ENCODE measurements around the gene S100PBP. TPM values are rescaled to one million over a fixed set of nuclear protein-coding genes. Genes with fewer than 3 reads are reported as not detected.
A peak's percentile ranks its signal among the peaks of the same experiment; 100 is the strongest.

Gene S100PBP
- total RNA-seq = 43.8 and 46.9 TPM in 2 replicates

DNA sequence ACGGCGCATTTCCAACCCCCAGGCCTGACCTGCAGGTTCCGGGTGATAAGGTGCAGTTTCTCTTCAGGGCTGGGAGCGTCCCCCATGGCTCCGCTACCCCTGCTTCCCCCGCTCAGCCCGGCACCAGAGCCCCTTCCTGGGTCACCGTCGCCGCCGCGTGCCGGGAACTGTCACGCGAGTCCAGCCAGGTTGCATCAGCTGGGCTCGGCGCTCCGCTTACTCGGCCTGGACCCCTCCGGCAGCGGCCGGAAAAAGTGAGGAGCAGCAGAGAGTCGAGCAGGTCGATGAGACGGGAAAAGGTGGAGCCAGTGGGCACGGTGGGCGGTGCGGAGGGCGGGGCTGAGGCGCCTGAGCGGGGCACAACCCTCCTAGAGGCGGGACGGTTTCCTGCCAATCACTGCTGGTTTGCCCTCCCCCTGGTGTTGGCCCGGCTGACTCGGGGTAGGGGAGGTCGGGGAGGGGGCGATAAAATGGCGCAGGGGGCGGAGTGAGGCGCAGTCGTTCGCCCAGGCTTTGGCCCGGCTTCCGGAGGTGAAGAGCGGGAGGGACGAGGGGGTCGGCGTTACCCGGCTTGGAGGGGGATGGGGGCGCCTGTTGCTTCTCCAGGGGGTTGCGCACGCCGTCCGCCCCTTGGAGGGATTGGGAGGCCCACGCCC, at the start of gene S100PBP, which contains the start of gene YARS1:
Gene S100PBP (plus strand): TSS at position 495 of the 656 bp plus-strand sequence. CDS start 8,447 bp downstream, outside the sequence.
Gene YARS1 (minus strand): TSS at position 200 of the 656 bp plus-strand sequence. CDS start 114 bp downstream, at position 86.
- Mint-ChIP-seq H3K9me3 (peaks cover 8% of the 10 kb centered on the region), H3K27ac (peak within 1 kb of the TSS; percentile 98), H3K27me3 (no peaks in the 10 kb centered on the region), H3K4me1 (peaks cover 51% of the 10 kb centered on the region), H3K4me3 (peak within 1 kb of the TSS; percentile 99), H3K36me3 (ENCODE audit: low read depth) (peaks cover 51% of the 10 kb centered on the region)
- intact Hi-C loops (cut with micrococcal nuclease) = loop anchor here (1.0 to 5.0 kb wide), 6 partner anchors 16 to 440 kb away; partner anchors contain the start of genes AK2, ZBTB8OS and ZNF362
- DNase-seq = peak; percentile 100

DNA sequence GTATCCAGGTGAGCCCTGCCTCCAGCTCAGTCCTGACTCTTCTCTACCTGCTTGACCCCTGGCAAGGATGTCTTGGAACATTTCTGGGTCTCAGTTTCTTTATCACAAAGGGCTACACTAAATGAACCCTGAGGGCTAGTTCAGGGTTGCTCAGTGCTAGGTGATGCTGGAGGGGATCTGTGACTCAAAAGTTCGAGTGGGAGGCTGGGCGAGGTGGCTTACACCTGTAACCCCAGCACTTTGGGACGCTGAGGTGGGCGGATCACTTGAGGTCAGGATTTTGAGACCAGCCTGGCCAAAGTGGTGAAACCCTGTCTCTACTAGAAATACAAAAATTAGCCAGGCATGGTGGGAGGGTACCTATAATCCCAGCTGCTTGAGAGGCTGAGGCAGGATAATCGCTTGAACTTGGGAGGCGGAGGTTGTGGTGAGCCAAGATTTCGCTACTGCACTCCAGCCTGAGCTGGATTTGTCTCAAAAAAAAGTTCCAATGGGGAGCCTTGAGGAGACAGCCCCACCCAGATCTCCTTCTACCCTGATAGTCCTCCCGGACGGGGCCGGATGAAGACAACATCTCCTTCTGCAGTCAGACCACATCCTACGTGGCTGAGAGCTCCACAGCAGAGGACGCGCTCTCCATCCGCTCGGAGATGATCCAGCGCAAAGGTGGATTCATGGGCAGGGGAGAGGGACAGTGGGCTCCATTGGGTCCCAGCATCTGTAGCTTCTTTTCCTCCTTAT, 49.2 kb upstream of the S100PBP start:
- Mint-ChIP-seq H3K36me3 (ENCODE audit: low read depth) (peaks cover 5% of the 10 kb centered on the region), H3K4me1 (peaks cover 5% of the 10 kb centered on the region), H3K27me3 (no peaks in the 10 kb centered on the region), H3K9me3 (no peaks in the 10 kb centered on the region), H3K27ac (no peak overlapping the region), H3K4me3 (no peak overlapping the region)
- intact Hi-C loops (cut with micrococcal nuclease) = no loop called here
- no peak for DNase-seq

DNA sequence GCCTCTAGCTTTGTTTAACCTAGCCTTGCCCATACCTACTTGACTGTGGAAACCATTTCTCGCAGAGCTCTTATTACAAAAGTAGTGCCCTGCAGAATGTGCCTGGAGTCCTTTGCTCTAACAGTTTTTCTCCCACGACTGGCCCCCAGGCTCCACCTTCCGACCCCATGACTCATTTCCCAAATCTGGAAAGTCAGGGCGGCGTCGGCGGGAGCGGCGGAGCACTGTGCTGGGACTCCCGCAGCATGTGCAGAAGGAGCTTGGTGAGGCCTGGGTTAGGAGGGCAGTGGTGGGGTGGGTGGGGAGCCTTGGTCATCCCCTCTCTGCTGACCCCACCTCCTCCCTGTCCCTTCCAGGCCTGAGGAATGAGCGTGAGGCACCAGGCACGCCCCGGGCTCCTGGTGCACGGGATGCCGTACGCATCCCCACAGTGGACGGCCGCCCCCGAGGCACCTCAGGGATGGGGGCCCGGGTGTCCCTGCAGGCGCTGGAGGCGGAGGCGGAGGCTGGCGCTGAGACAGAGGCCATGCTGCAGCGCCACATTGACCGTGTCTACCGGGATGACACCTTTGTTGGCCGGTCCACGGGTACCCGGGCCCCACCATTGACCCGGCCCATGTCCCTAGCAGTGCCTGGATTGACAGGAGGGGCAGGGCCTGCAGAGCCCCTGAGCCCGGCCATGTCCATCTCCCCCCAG, 47.8 kb upstream of the S100PBP start:
- peaks cover 12% of the 10 kb centered on the region for H3K4me1 Mint-ChIP-seq
- intact Hi-C loops (cut with micrococcal nuclease) = loop anchor here (5.0 to 10.0 kb wide), 2 partner anchors 103 to 325 kb away; partner anchors contain the start of gene FNDC5
- no peak overlapping the region for H3K27ac Mint-ChIP-seq
- H3K9me3 Mint-ChIP-seq = no peaks in the 10 kb centered on the region
- H3K4me3 Mint-ChIP-seq = no peak overlapping the region
- no peak for DNase-seq
- H3K27me3 Mint-ChIP-seq = no peaks in the 10 kb centered on the region
- peaks cover 14% of the 10 kb centered on the region for H3K36me3 Mint-ChIP-seq (ENCODE audit: low read depth)

DNA sequence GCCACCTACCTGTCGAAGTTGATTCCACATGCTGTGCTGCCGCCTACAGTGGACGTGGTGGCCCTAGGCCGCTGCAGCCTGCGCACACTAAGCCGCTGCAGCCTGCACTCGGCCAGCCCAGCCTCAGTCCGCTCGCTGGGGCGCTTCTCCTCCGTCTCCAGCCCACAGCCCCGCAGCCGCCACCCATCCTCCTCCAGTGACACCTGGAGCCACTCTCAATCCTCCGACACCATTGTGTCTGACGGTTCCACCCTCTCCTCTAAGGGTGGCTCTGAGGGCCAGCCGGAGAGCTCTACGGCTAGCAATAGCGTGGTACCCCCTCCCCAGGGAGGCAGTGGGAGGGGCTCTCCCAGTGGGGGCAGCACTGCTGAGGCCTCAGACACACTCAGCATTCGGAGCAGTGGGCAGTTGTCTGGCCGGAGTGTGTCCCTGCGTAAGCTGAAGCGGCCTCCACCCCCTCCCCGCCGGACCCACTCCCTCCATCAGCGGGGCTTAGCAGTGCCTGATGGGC, 47.2 kb upstream of the S100PBP start:
- no peak overlapping the region for H3K4me3 Mint-ChIP-seq
- H3K36me3 Mint-ChIP-seq (ENCODE audit: low read depth) = peaks cover 19% of the 10 kb centered on the region
- H3K27me3 Mint-ChIP-seq = no peaks in the 10 kb centered on the region
- peaks cover 12% of the 10 kb centered on the region for H3K4me1 Mint-ChIP-seq
- H3K27ac Mint-ChIP-seq = no peak overlapping the region
- no peaks in the 10 kb centered on the region for H3K9me3 Mint-ChIP-seq
- no peak for DNase-seq
- intact Hi-C loops (cut with micrococcal nuclease) = loop anchor here (5.0 to 10.0 kb wide), 2 partner anchors 102 to 325 kb away; partner anchors contain the start of gene FNDC5

DNA sequence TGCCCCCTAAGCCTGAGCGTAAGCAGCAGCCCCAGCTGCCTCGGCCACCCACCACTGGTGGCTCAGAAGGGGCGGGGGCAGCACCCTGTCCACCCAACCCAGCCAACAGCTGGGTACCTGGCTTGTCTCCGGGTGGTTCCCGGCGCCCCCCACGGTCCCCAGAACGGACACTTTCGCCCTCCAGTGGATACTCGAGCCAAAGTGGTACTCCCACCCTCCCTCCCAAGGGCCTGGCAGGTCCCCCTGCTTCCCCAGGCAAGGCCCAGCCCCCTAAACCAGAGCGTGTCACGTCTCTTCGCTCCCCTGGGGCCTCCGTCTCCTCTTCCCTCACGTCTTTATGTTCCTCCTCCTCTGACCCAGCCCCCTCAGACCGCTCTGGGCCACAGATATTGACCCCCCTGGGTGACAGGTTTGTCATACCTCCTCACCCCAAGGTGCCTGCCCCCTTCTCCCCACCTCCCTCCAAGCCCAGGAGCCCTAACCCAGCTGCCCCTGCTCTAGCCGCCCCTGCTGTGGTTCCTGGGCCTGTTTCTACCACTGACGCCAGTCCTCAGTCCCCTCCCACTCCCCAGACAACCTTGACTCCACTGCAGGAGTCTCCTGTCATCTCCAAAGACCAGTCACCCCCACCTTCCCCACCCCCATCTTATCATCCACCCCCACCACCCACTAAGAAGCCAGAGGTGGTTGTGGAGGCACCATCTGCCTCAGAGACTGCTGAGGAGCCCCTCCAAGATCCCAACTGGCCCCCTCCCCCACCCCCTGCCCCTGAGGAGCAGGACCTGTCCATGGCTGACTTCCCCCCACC, 46.5 kb upstream of the S100PBP start:
- peaks cover 16% of the 10 kb centered on the region for H3K4me1 Mint-ChIP-seq
- peaks cover 23% of the 10 kb centered on the region for H3K36me3 Mint-ChIP-seq (ENCODE audit: low read depth)
- H3K9me3 Mint-ChIP-seq = no peaks in the 10 kb centered on the region
- H3K4me3 Mint-ChIP-seq = no peak overlapping the region
- H3K27me3 Mint-ChIP-seq = no peaks in the 10 kb centered on the region
- intact Hi-C loops (cut with micrococcal nuclease) = loop anchor here (5.0 to 10.0 kb wide), 2 partner anchors 101 to 326 kb away; partner anchors contain the start of gene FNDC5
- no peak overlapping the region for H3K27ac Mint-ChIP-seq
- no peak for DNase-seq

DNA sequence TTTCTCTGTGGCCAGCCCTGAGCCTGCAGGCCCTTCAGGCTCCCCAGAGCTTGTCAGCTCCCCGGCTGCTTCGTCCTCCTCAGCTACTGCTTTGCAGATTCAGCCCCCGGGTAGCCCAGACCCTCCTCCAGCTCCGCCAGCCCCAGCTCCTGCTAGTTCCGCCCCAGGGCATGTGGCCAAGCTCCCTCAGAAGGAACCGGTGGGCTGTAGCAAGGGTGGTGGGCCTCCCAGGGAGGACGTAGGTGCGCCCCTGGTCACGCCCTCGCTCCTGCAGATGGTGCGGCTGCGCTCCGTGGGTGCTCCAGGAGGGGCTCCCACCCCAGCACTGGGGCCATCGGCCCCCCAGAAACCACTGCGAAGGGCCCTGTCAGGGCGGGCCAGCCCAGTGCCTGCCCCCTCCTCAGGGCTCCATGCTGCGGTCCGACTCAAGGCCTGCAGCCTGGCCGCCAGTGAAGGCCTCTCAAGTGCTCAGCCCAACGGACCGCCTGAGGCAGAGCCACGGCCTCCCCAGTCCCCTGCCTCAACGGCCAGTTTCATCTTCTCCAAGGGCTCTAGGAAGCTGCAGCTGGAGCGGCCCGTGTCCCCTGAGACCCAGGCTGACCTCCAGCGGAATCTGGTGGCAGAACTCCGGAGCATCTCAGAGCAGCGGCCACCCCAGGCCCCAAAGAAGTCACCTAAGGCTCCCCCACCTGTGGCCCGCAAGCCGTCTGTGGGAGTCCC, 45.7 kb upstream of the S100PBP start:
- intact Hi-C loops (cut with micrococcal nuclease) = loop anchor here (5.0 to 10.0 kb wide), 2 partner anchors 101 to 327 kb away; partner anchors contain the start of gene FNDC5
- Mint-ChIP-seq H3K9me3 (no peaks in the 10 kb centered on the region), H3K27ac (no peak overlapping the region), H3K36me3 (ENCODE audit: low read depth) (peaks cover 30% of the 10 kb centered on the region), H3K4me3 (no peak overlapping the region), H3K4me1 (peaks cover 16% of the 10 kb centered on the region), H3K27me3 (no peaks in the 10 kb centered on the region)
- DNase-seq = no peak

DNA sequence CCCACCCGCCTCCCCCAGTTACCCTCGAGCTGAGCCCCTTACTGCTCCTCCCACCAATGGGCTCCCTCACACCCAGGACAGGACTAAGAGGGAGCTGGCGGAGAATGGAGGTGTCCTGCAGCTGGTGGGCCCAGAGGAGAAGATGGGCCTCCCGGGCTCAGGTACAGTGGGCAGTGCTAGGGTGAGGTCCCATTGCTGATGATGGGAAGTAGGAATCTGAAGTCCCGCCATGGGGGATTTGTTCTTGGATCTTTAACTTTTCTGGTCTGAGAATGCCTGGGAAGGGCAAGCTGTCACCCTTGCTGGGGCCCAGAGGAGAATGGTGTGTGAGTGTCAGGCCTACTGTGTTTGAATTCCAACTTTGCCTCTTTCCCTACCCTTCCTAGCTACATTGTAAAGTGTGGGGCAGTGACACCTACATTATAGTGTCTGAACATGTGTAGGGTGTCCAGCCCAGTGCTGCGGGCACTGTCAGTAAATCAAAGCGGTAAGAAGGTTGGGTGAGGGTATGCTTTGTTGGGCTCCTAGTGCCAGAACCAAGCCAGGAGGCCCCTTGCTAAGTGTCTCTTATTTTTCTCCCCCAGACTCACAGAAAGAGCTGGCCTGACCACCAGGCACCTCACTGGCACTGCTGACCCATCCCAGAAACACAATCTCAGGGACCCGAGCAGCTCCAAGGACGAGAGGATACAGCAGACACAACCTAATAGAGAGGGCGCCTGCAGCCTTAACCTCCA, 45.0 kb upstream of the S100PBP start:
- Mint-ChIP-seq H3K27me3 (no peaks in the 10 kb centered on the region), H3K27ac (no peak overlapping the region), H3K9me3 (no peaks in the 10 kb centered on the region), H3K4me3 (no peak overlapping the region), H3K4me1 (peaks cover 16% of the 10 kb centered on the region), H3K36me3 (ENCODE audit: low read depth) (peaks cover 31% of the 10 kb centered on the region)
- no peak for DNase-seq
- intact Hi-C loops (cut with micrococcal nuclease) = loop anchor here (1.0 to 10.0 kb wide), 4 partner anchors 60 to 328 kb away; partner anchors contain the start of gene FNDC5

DNA sequence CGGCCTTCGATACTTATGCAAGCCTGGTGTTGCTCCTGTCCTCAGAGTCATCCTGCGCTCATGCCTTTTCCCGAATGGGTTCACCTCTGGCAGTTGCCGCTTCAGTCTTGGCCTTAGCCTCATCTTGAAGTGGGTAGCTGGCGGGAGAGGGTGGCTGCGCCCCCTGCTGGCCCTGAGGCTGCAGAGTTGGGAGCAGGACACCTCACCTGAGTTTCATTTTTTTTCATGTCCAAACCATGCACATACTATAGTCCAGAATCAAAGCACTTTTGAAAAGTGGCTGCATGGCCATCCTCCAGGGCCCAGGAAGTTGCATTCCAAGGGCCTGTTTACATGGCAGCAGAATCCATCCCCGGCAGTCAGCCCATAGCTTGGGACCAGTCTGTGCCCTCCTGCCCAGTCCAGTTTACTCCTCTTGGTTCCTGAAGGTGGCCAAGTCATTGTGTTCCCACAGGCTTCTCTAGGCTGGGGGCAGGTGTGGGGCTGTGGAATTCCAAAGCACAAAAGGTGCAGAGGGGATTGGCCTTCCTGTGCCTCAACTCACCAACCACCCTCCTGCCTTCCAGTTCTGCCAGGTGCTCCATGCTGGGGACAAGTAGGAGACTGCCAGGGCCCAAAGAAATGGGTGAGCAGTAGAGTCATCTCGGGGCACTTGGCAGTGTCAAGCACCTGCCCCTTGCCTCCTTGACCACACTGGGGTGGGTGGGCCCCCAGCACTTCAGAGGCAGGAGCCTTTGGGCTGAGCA, 44.3 kb upstream of the S100PBP start:
- Mint-ChIP-seq H3K9me3 (no peaks in the 10 kb centered on the region), H3K4me3 (no peak overlapping the region), H3K27ac (peak overlapping the region; percentile 35), H3K4me1 (peaks cover 16% of the 10 kb centered on the region), H3K27me3 (no peaks in the 10 kb centered on the region), H3K36me3 (ENCODE audit: low read depth) (peaks cover 38% of the 10 kb centered on the region)
- intact Hi-C loops (cut with micrococcal nuclease) = loop anchor here (1.0 to 10.0 kb wide), 4 partner anchors 61 to 328 kb away; partner anchors contain the start of gene FNDC5
- DNase-seq = peak; percentile 92

DNA sequence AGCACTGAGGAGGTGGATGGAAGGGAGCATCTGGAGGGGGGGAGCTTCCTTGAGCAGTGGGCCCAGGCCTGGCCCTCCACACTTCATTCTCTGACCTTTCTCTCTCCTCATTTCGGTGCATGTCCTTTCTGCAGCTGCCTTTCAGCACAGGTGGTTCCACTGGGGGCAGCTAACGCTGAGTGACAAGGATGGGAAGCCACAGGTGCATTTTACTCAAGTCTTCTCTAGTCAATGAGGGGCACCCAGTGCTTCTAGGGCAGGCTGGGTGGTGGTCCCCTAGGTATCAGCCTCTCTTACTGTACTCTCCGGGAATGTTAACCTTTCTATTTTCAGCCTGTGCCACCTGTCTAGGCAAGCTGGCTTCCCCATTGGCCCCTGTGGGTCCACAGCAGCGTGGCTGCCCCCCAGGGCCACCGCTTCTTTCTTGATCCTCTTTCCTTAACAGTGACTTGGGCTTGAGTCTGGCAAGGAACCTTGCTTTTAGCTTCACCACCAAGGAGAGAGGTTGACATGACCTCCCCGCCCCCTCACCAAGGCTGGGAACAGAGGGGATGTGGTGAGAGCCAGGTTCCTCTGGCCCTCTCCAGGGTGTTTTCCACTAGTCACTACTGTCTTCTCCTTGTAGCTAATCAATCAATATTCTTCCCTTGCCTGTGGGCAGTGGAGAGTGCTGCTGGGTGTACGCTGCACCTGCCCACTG, 43.5 kb upstream of the S100PBP start:
- H3K36me3 Mint-ChIP-seq (ENCODE audit: low read depth) = peaks cover 43% of the 10 kb centered on the region
- no peak overlapping the region for H3K4me3 Mint-ChIP-seq
- intact Hi-C loops (cut with micrococcal nuclease) = loop anchor here (1.0 to 10.0 kb wide), 4 partner anchors 62 to 329 kb away; partner anchors contain the start of gene FNDC5

DNA sequence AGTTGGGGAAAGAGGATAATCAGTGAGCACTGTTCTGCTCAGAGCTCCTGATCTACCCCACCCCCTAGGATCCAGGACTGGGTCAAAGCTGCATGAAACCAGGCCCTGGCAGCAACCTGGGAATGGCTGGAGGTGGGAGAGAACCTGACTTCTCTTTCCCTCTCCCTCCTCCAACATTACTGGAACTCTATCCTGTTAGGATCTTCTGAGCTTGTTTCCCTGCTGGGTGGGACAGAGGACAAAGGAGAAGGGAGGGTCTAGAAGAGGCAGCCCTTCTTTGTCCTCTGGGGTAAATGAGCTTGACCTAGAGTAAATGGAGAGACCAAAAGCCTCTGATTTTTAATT, 43.0 kb upstream of the S100PBP start:
- Mint-ChIP-seq H3K27me3 (no peaks in the 10 kb centered on the region), H3K27ac (no peak overlapping the region), H3K36me3 (ENCODE audit: low read depth) (peaks cover 48% of the 10 kb centered on the region), H3K4me3 (no peak overlapping the region), H3K4me1 (peaks cover 16% of the 10 kb centered on the region), H3K9me3 (no peaks in the 10 kb centered on the region)
- DNase-seq = no peak
- intact Hi-C loops (cut with micrococcal nuclease) = loop anchor here (5.0 to 10.0 kb wide), 2 partner anchors 98 to 330 kb away; partner anchors contain the start of gene FNDC5

More for the DNA sequence above, 43.5 kb upstream of the S100PBP start:
- H3K4me1 Mint-ChIP-seq = peaks cover 16% of the 10 kb centered on the region
- no peaks in the 10 kb centered on the region for H3K27me3 Mint-ChIP-seq
- peak overlapping the region; percentile 35 for H3K27ac Mint-ChIP-seq
- no peaks in the 10 kb centered on the region for H3K9me3 Mint-ChIP-seq
- no peak for DNase-seq
